H9 (cell line): Measurements from ENCODE around the gene SERPINH1. TPM values are rescaled to one million over a fixed set of nuclear protein-coding genes. Genes with fewer than 3 reads are reported as not detected.

Experiments
- DNase-seq: peaks from one replicate; pipeline ENCODE4 v3.0.0-alpha.2; 2017
- H2AFZ ChIP-seq: one replicate; pipeline ENCODE4 v1.6.1; 2013; ENCODE audit warnings: mild to moderate bottlenecking, low read length, control low read depth, moderate library complexity
- H2AK5ac ChIP-seq: 2 replicates; pipeline ENCODE4 v1.6.1; 2013; ENCODE audit warnings: low read length, control low read depth, mixed read lengths; ENCODE audit not compliant: insufficient read length
- H2BK120ac ChIP-seq: one replicate; pipeline ENCODE4 v1.6.1; 2013; ENCODE audit warnings: low read depth, mild to moderate bottlenecking, low read length, control low read depth, inconsistent platforms; ENCODE audit not compliant: poor library complexity, severe bottlenecking
- H2BK12ac ChIP-seq: 2 replicates; pipeline ENCODE4 v1.6.1; 2013; ENCODE audit warnings: low read length, control low read depth, mixed read lengths, low read depth; ENCODE audit not compliant: insufficient read length
- H2BK15ac ChIP-seq: 2 replicates; pipeline ENCODE4 v1.6.1; 2013; ENCODE audit warnings: low read depth, low read length, control low read depth
- H2BK20ac ChIP-seq: one replicate; pipeline ENCODE4 v1.6.1; 2013; ENCODE audit warnings: low read depth, mild to moderate bottlenecking, low read length, control low read depth, inconsistent platforms; ENCODE audit not compliant: poor library complexity, severe bottlenecking
- H2BK5ac ChIP-seq: 2 replicates; pipeline ENCODE4 v1.6.1; 2013; ENCODE audit warnings: low read length, control low read depth, mixed read lengths; ENCODE audit not compliant: insufficient read length
- H3K14ac ChIP-seq: 2 replicates; pipeline ENCODE4 v1.6.1; 2013; ENCODE audit warnings: low read length, control low read depth; ENCODE audit not compliant: insufficient read depth
- H3K18ac ChIP-seq: 2 replicates; pipeline ENCODE4 v1.6.1; 2013; ENCODE audit warnings: low read depth, mild to moderate bottlenecking, mixed read lengths, low read length, control low read depth; ENCODE audit not compliant: insufficient read length
- H3K23ac ChIP-seq: 2 replicates; pipeline ENCODE4 v1.6.1; 2013; ENCODE audit warnings: low read length, control low read depth, mixed read lengths, low read depth; ENCODE audit not compliant: insufficient read length
- H3K23me2 ChIP-seq: 2 replicates; pipeline ENCODE4 v1.6.1; 2013; ENCODE audit warnings: low read depth, mild to moderate bottlenecking, mixed read lengths, low read length, control low read depth; ENCODE audit not compliant: insufficient read length, poor library complexity, severe bottlenecking
- H3K27ac ChIP-seq: 2 replicates; pipeline ENCODE4 v1.5.1; 2013; ENCODE audit warnings: low read length, control low read depth, mixed read lengths, low read depth; ENCODE audit not compliant: insufficient read length
- H3K27me3 ChIP-seq: 2 replicates; pipeline ENCODE4 v1.6.1; 2013; ENCODE audit warnings: low read length, control low read depth, inconsistent platforms; ENCODE audit not compliant: insufficient read depth
- H3K4ac ChIP-seq: 2 replicates; pipeline ENCODE4 v1.6.1; 2013; ENCODE audit warnings: low read depth, mild to moderate bottlenecking, control low read depth, inconsistent platforms, low read length, moderate library complexity
- H3K4me1 ChIP-seq: 2 replicates; pipeline ENCODE4 v1.6.1; 2013; ENCODE audit warnings: low read length, control low read depth, inconsistent platforms; ENCODE audit not compliant: insufficient read depth
- H3K4me2 ChIP-seq: 2 replicates; pipeline ENCODE4 v1.6.1; 2013; ENCODE audit warnings: low read length, control low read depth, mixed read lengths; ENCODE audit not compliant: insufficient read length, insufficient read depth
- H3K56ac ChIP-seq: 2 replicates; pipeline ENCODE4 v1.6.1; 2013; ENCODE audit warnings: low read depth, mild to moderate bottlenecking, mixed read lengths, low read length, control low read depth; ENCODE audit not compliant: insufficient read length
- H3K79me1 ChIP-seq: 2 replicates; pipeline ENCODE4 v1.6.1; 2013; ENCODE audit warnings: low read depth, mild to moderate bottlenecking, moderate library complexity, low read length, control low read depth, inconsistent platforms; ENCODE audit not compliant: insufficient read depth, poor library complexity, severe bottlenecking
- H3K79me2 ChIP-seq: 2 replicates; pipeline ENCODE4 v1.6.1; 2013; ENCODE audit warnings: low read length, control low read depth, inconsistent platforms; ENCODE audit not compliant: insufficient read depth
- H3K9ac ChIP-seq: 2 replicates; pipeline ENCODE4 v1.6.1; 2013; ENCODE audit warnings: low read length, control low read depth, mixed read lengths; ENCODE audit not compliant: insufficient read length; ENCODE audit errors: extremely low read depth
- H3K9me3 ChIP-seq: one replicate; pipeline ENCODE4 v1.6.1; 2013; ENCODE audit warnings: low read depth, low read length, inconsistent platforms; ENCODE audit not compliant: control insufficient read depth
- H3T11ph ChIP-seq: one replicate; pipeline ENCODE4 v1.6.1; 2013; ENCODE audit warnings: mild to moderate bottlenecking, low read length, control low read depth, inconsistent platforms
- H4K20me1 ChIP-seq: one replicate; pipeline ENCODE4 v1.6.1; 2013; ENCODE audit not compliant: control insufficient read depth, insufficient read length, insufficient read depth
- H4K5ac ChIP-seq: 2 replicates; pipeline ENCODE4 v1.6.1; 2013; ENCODE audit warnings: low read depth, mild to moderate bottlenecking, mixed read lengths, low read length, control low read depth; ENCODE audit not compliant: insufficient read length
- H4K8ac ChIP-seq: replicated peaks from 2 replicates; pipeline ENCODE4 v1.6.1; 2013; ENCODE audit warnings: low read length, control low read depth, mixed read lengths, low read depth; ENCODE audit not compliant: insufficient read length
- H4K91ac ChIP-seq: 2 replicates; pipeline ENCODE4 v1.6.1; 2013; ENCODE audit warnings: low read depth, mild to moderate bottlenecking, moderate library complexity, mixed read lengths, low read length, control low read depth; ENCODE audit not compliant: insufficient read length
- H3K27ac Mint-ChIP-seq, 3 experiments: 2 replicates in 2 of 3; 3 replicates in 1 of 3; pipeline ENCODE4 v1.8.0; 2020 to 2021; ENCODE audit warnings: mixed read lengths in 3 of 3, mild to moderate bottlenecking in 1 of 3, moderate library complexity in 1 of 3
- H3K27me3 Mint-ChIP-seq: 2 replicates; pipeline ENCODE4 v1.8.0; 2021; ENCODE audit warnings: low read depth, mild to moderate bottlenecking, moderate library complexity, mixed read lengths
- H3K36me3 Mint-ChIP-seq, 3 experiments: 2 replicates in 2 of 3; 3 replicates in 1 of 3; pipeline ENCODE4 v1.8.0; 2020 to 2021; ENCODE audit warnings: low read depth in 3 of 3, mixed read lengths in 3 of 3; ENCODE audit not compliant: insufficient read depth in 1 of 3
- H3K4me1 Mint-ChIP-seq, 2 experiments: 2 replicates each; pipeline ENCODE4 v1.8.0; 2020; ENCODE audit warnings: mixed read lengths in 2 of 2
- H3K4me3 Mint-ChIP-seq, 2 experiments: 2 replicates in 1 of 2; 3 replicates in 1 of 2; pipeline ENCODE4 v1.8.0; 2020 to 2021; ENCODE audit warnings: mild to moderate bottlenecking in 2 of 2, mixed read lengths in 2 of 2, moderate library complexity in 1 of 2
- H3K9me3 Mint-ChIP-seq, 2 experiments: 2 replicates in 1 of 2; 3 replicates in 1 of 2; pipeline ENCODE4 v1.8.0; 2020; ENCODE audit warnings: mild to moderate bottlenecking in 2 of 2, mixed read lengths in 2 of 2, moderate library complexity in 1 of 2
- WGBS: extraction: QIAGEN DNeasy Blood & Tissue Kit; methylation state at CpG from one replicate; pipeline ENCODE4 v1.1.7; 2013; ENCODE audit warnings: missing lambda C conversion rate, low lambda C conversion rate, mixed read lengths; ENCODE audit not compliant: insufficient read length; ENCODE audit errors: extremely low coverage; 5-methylcytosine and 5-hydroxymethylcytosine counted together
- total RNA-seq: library from RNA; stranded (reverse); gene quantifications from 2 replicates; pipeline ENCODE4 v1.2.1, GENCODE V29; 2021
- TF ChIP-seq, protein P1 (sequence below): fragments of 200-600 bp; sonication (generic); conservative IDR thresholded peaks from 3 replicates; pipeline ENCODE4 v1.8.0; 2021; ENCODE audit warnings: antibody characterized with exemption, mild to moderate bottlenecking

Gene SERPINH1
- total RNA-seq, 1 experiment from 2014 or later: 253 TPM

DNA sequence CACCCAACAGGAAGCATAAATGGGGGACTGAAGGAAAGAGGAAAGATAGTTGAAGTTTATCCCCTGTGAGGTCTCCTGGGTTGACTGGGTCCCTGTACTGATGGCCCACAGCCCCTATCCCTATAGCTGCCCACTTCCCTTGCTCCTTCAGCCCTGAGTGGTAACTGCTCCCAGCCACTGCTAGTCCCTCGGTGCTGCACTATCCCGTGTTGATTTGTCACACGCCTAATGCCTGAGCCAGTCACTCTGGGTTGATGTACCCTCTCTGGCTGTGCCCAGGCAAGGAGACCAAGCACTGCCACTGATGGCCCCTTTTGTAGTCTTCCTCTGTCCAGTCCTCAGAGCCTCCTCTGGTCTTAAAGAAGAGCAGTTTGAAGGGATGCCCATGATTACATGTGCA lies 45.9 kb upstream of the SERPINH1 start:
- no peak overlapping the region for H3K9ac ChIP-seq
- no peaks in the 10 kb centered on the region for H3K27me3 ChIP-seq
- Mint-ChIP-seq H3K36me3 (no peaks in the 10 kb centered on the region), H3K27ac (no peak overlapping the region), H3K4me3 (no peak overlapping the region; a peak in 1 of 5 replicates), H3K9me3 (no peaks in the 10 kb centered on the region; a peak in 1 of 5 replicates), H3K27me3 (peaks cover 2% of the 10 kb centered on the region; the same call in 1 of the 2 replicates), H3K4me1 (peaks cover 12 to 19% of the 10 kb centered on the region in 2 experiments)
- no peaks in the 10 kb centered on the region for H3K79me1 ChIP-seq
- no peaks in the 10 kb centered on the region for H3K9me3 ChIP-seq
- H2BK20ac ChIP-seq: no peak overlapping the region
- H4K5ac ChIP-seq: no peak overlapping the region
- TF ChIP-seq, protein P1, sequence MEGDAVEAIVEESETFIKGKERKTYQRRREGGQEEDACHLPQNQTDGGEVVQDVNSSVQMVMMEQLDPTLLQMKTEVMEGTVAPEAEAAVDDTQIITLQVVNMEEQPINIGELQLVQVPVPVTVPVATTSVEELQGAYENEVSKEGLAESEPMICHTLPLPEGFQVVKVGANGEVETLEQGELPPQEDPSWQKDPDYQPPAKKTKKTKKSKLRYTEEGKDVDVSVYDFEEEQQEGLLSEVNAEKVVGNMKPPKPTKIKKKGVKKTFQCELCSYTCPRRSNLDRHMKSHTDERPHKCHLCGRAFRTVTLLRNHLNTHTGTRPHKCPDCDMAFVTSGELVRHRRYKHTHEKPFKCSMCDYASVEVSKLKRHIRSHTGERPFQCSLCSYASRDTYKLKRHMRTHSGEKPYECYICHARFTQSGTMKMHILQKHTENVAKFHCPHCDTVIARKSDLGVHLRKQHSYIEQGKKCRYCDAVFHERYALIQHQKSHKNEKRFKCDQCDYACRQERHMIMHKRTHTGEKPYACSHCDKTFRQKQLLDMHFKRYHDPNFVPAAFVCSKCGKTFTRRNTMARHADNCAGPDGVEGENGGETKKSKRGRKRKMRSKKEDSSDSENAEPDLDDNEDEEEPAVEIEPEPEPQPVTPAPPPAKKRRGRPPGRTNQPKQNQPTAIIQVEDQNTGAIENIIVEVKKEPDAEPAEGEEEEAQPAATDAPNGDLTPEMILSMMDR: no peak
- no peak overlapping the region for H4K91ac ChIP-seq
- no peak overlapping the region for H2BK5ac ChIP-seq
- no peak overlapping the region for H3K27ac ChIP-seq
- WGBS: no CpG with 5 or more reads among the region's 3 CpGs
- no peaks in the 10 kb centered on the region for H3K23me2 ChIP-seq
- H2AFZ ChIP-seq: no peak overlapping the region
- H3K56ac ChIP-seq: no peak overlapping the region
- H3K18ac ChIP-seq: no peak overlapping the region
- H3K23ac ChIP-seq: no peak overlapping the region
- H3T11ph ChIP-seq: no peak overlapping the region
- H4K8ac ChIP-seq: no peak overlapping the region
- no peak overlapping the region for H3K4me2 ChIP-seq
- no peak overlapping the region; the same call in 1 of the 2 replicates for H3K14ac ChIP-seq
- no peaks in the 10 kb centered on the region for H3K4me1 ChIP-seq
- H2BK15ac ChIP-seq: no peak overlapping the region
- no peak for DNase-seq
- H4K20me1 ChIP-seq: no peaks in the 10 kb centered on the region
- no peaks in the 10 kb centered on the region for H3K79me2 ChIP-seq
- H3K4ac ChIP-seq: no peak overlapping the region
- H2BK12ac ChIP-seq: no peak overlapping the region
- no peak overlapping the region for H2BK120ac ChIP-seq
- no peak overlapping the region for H2AK5ac ChIP-seq
